Right renal cortex interstitium (tissue), 3 donors: ENCODE data around the gene GATAD1. TPM values are rescaled to one million over a fixed set of nuclear protein-coding genes. Genes with fewer than 3 reads are reported as not detected.
A peak's percentile ranks its signal among the peaks of the same experiment; 100 is the strongest.
"Not testable (repeated sequence)": the region's sequence is repeated elsewhere in the genome, so short reads cannot be mapped to it uniquely, and the experiment has no call there.

ENCODE experiments used
- DNase-seq, 3 donors: peaks; one replicate each; pipeline ENCODE4 v3.0.0-alpha.2; 2013; ENCODE audit warnings: low read depth in 3 of 3, low spot score in 2 of 3
- polyA plus RNA-seq, 3 donors: library from polyadenylated mRNA; unstranded; fragments of 120-200 nt; gene quantifications; one replicate each; pipeline ENCODE4 v1.2.1, GENCODE V29; 2013; ENCODE audit not compliant: insufficient read length in 3 of 3

Gene GATAD1
- polyA plus RNA-seq, 3 donors: 32.3 to 36.3 (median 34.5) TPM

GRCh38 chr7:92436612-92437445, 10.5 kb upstream of the GATAD1 start:
- no peak for DNase-seq

- no peak for DNase-seq
Measured at GRCh38 chr7:92437956-92438491, 9.3 kb upstream of the GATAD1 start.

- DNase-seq: not testable (repeated sequence)
Measured at GRCh38 chr7:92442720-92443119, 4.6 kb upstream of the GATAD1 start.

GRCh38 chr7:92446869-92447344, 375 bp upstream of the GATAD1 start:
- no peak for DNase-seq

GRCh38 chr7:92448205-92448747, 994 bp downstream of the GATAD1 start:
- peak; percentile 37 to 53 (median 40) for DNase-seq

GRCh38 chr7:92451645-92452044, 4.4 kb downstream of the GATAD1 start:
- no peak for DNase-seq

- no peak for DNase-seq
Measured at GRCh38 chr7:92456236-92456635, 9.0 kb downstream of the GATAD1 start.

GRCh38 chr7:92460109-92460508, 12.8 kb downstream of the GATAD1 start:
- DNase-seq: no peak

GRCh38 chr7:92460510-92460909, 13.2 kb downstream of the GATAD1 start:
- no peak for DNase-seq

- no peak for DNase-seq
Measured at GRCh38 chr7:92461027-92462003, 14.0 kb downstream of the GATAD1 start.

GRCh38 chr7:92462560-92462959, 15.3 kb downstream of the GATAD1 start:
- DNase-seq: no peak

GRCh38 chr7:92464515-92464914, 17.2 kb downstream of the GATAD1 start:
- no peak for DNase-seq

- no peak for DNase-seq
Measured at GRCh38 chr7:92466682-92467081, 19.4 kb downstream of the GATAD1 start.

GRCh38 chr7:92468589-92468988, 21.3 kb downstream of the GATAD1 start:
- not testable (repeated sequence) for DNase-seq

GRCh38 chr7:92473989-92474388, 26.7 kb downstream of the GATAD1 start:
- not testable (repeated sequence) for DNase-seq

GRCh38 chr7:92475261-92475770, 28.0 kb downstream of the GATAD1 start:
- not testable (repeated sequence) for DNase-seq

- not testable (repeated sequence) for DNase-seq
Measured at GRCh38 chr7:92475851-92476590, 28.7 kb downstream of the GATAD1 start.

GRCh38 chr7:92477681-92478080, 30.4 kb downstream of the GATAD1 start, which contains the start of gene ERVW-1:
ERVW-1 (minus strand) TSS chr7:92477946; CDS start chr7:92470381, 7,565 bp downstream.
- DNase-seq: not testable (repeated sequence)

GRCh38 chr7:92478095-92478494, 30.8 kb downstream of the GATAD1 start:
- no peak for DNase-seq

GRCh38 chr7:92478711-92479110, 31.4 kb downstream of the GATAD1 start:
- DNase-seq: no peak
